HepG2 (cell line): ENCODE results near the gene MIGA2. TPM values are rescaled to one million over a fixed set of nuclear protein-coding genes. Genes with fewer than 3 reads are reported as not detected.
"Not testable (repeated sequence)": the region's sequence is repeated elsewhere in the genome, so short reads cannot be mapped to it uniquely, and the experiment has no call there.

ENCODE experiments used
- ATAC-seq: fragments of 200-7000 bp; cut with Tn5 transposase; 3 replicates; pipeline ENCODE4 v1.9.1; 2020; ENCODE audit warnings: mild to moderate bottlenecking, moderate library complexity
- BruUV-seq: library from RNA; stranded (reverse); fragments of 400-500 nt; replicated peaks from 2 replicates; lab custom pipeline; 2021; lab: Mats Ljungman, UMichigan
- CTCF ChIA-PET: fragments of 300-600 bp; formaldehyde crosslinking; extraction: SDS; loops from one replicate; lab custom pipeline; 2021; ENCODE audit warnings: low total read pairs, inconsistent platforms, low intra/inter-chr PET ratio; lab: Yijun Ruan, JAX
- POLR2A ChIA-PET: fragments of 350-600 bp; sonication (Branson Sonifier 250); formaldehyde crosslinking; loops from one replicate; lab custom pipeline; 2020; ENCODE audit warnings: antibody characterized with exemption, inconsistent platforms; lab: Yijun Ruan, JAX
- DNase-seq: peaks from one replicate; pipeline ENCODE4 v3.0.0-alpha.2; 2015; ENCODE audit warnings: low spot score
- FAIRE-seq: peaks from 3 replicates; lab custom pipeline; 2011; peaks lifted over from hg19 to GRCh38; lab: Jason Lieb, UNC
- H2AFZ ChIP-seq: one replicate; pipeline ENCODE4 v1.6.1; 2011; ENCODE audit warnings: low read length, inconsistent platforms
- H3K27ac ChIP-seq: fragments of 300-600 bp; 3 replicates; pipeline ENCODE4 v1.8.0; 2011; ENCODE audit warnings: mixed run types, mild to moderate bottlenecking, mixed read lengths, low read length, inconsistent platforms; ENCODE audit not compliant: insufficient read depth; ENCODE audit errors: extremely low read length
- H3K27me3 ChIP-seq, 2 experiments: fragments of 200-600 bp in 1 of 2; 2 replicates in 1 of 2; 3 replicates in 1 of 2; pipeline versions ENCODE4 v1.6.0 to v1.8.0; 2011; ENCODE audit warnings: low read length in 2 of 2, mild to moderate bottlenecking in 2 of 2, moderate library complexity in 2 of 2, inconsistent platforms in 1 of 2; ENCODE audit not compliant: insufficient read depth in 2 of 2, control insufficient read depth in 1 of 2
- H3K36me3 ChIP-seq, 2 experiments: fragments of 200-600 bp in 1 of 2; replicated peaks in 1 of 2; 2 replicates in 1 of 2; 3 replicates in 1 of 2; pipeline versions ENCODE4 v1.5.1 to v1.8.0; 2011; ENCODE audit warnings: low read length in 2 of 2, inconsistent platforms in 1 of 2; ENCODE audit not compliant: insufficient read depth in 2 of 2, control insufficient read depth in 1 of 2
- H3K4me1 ChIP-seq: 2 replicates; pipeline ENCODE4 v1.5.1; 2012; ENCODE audit warnings: low read length, inconsistent platforms; ENCODE audit not compliant: insufficient read depth
- H3K4me2 ChIP-seq: 2 replicates; pipeline ENCODE4 v1.6.0; 2011; ENCODE audit warnings: low read depth, low read length, inconsistent platforms
- H3K4me3 ChIP-seq, 3 experiments: fragments of 200-600 bp in 1 of 3; sonication (generic), shearing (Covaris generic) in 1 of 3; replicated peaks in 1 of 3; 2 replicates each; pipeline ENCODE4 v1.5.1; 2011 to 2016; ENCODE audit warnings: low read length in 3 of 3, inconsistent platforms in 2 of 3, low read depth in 2 of 3, mild to moderate bottlenecking in 2 of 3, control low read depth in 1 of 3, mixed read lengths in 1 of 3; ENCODE audit not compliant: insufficient read depth in 1 of 3
- H3K79me2 ChIP-seq: one replicate; pipeline ENCODE4 v1.6.1; 2011; ENCODE audit warnings: low read length, inconsistent platforms; ENCODE audit not compliant: insufficient read depth
- H3K9ac ChIP-seq: 2 replicates; pipeline ENCODE4 v1.6.0; 2011; ENCODE audit warnings: mild to moderate bottlenecking, low read depth, low read length, inconsistent platforms; ENCODE audit not compliant: insufficient read depth
- H3K9me3 ChIP-seq: 2 replicates; pipeline ENCODE4 v1.5.1; 2012; ENCODE audit warnings: mild to moderate bottlenecking, low read length
- H4K20me1 ChIP-seq: 2 replicates; pipeline ENCODE4 v1.6.0; 2011; ENCODE audit warnings: inconsistent platforms, mild to moderate bottlenecking, low read length, moderate library complexity; ENCODE audit not compliant: insufficient read depth
- ZBTB38 ChIP-seq: sonication (generic); formaldehyde crosslinking; IDR thresholded peaks from 2 replicates; pipeline ENCODE4 v1.5.1; 2020; ENCODE audit warnings: mild to moderate bottlenecking, missing genetic modification reagents
- ZNF770 ChIP-seq: sonication (generic); formaldehyde crosslinking; IDR thresholded peaks from 2 replicates; pipeline ENCODE4 v1.5.0; 2020; ENCODE audit warnings: mild to moderate bottlenecking, missing genetic modification reagents
- WGBS: methylation state at CpG from one replicate; pipeline ENCODE4 v1.1.6; 2017; ENCODE audit warnings: low lambda C conversion rate; 5-methylcytosine and 5-hydroxymethylcytosine counted together
- in situ Hi-C: cut with HindIII; loops from 2 replicates; pipeline ENCODE4 v1.10.0; 2017; ENCODE audit warnings: low pct_unique_long_range_greater_than_20kb; ENCODE audit not compliant: extremely low pct_ligation_motif_present
- intact Hi-C: fragments of 100-400 bp; cut with micrococcal nuclease; formaldehyde crosslinking; loops from one replicate; pipeline ENCODE4 v1.10.0; 2022; ENCODE audit not compliant: unreplicated experiment
- polyA plus RNA-seq, 8 experiments: library from polyadenylated mRNA; depleted of rRNA in 3 of 8; stranded (reverse) in 7 of 8; unstranded in 1 of 8; fragments of >200 nt; fragmentation: Illumina TruSeq in 4 of 8; extraction: Trizol in 4 of 8; gene quantifications; 2 replicates each; pipeline versions ENCODE4 v1.2.1 to v1.2.3, GENCODE V29; 2011 to 2016; ENCODE audit warnings: low read depth in 4 of 8, missing spikeins in 1 of 8, mixed read lengths in 1 of 8; ENCODE audit not compliant: insufficient read depth in 1 of 8
- total RNA-seq, 5 experiments: library from RNA; depleted of rRNA; stranded (reverse); fragments of >200 nt; fragmentation: Illumina TruSeq; extraction: Trizol; gene quantifications; 2 replicates each; pipeline ENCODE4 v1.2.3, GENCODE V29; 2016; ENCODE audit warnings: low read depth in 1 of 5
- TF ChIP-seq, protein P1 (sequence below): IDR thresholded peaks from 2 replicates; pipeline ENCODE4 v1.6.1; 2018; ENCODE audit warnings: missing genetic modification reagents

Gene MIGA2
- total and polyA plus RNA-seq, 2 of the 13 experiments (the other 11 are each of a cell fraction or from before 2014, with no cell fraction given) = 10.8 to 17.1 TPM

DNA sequence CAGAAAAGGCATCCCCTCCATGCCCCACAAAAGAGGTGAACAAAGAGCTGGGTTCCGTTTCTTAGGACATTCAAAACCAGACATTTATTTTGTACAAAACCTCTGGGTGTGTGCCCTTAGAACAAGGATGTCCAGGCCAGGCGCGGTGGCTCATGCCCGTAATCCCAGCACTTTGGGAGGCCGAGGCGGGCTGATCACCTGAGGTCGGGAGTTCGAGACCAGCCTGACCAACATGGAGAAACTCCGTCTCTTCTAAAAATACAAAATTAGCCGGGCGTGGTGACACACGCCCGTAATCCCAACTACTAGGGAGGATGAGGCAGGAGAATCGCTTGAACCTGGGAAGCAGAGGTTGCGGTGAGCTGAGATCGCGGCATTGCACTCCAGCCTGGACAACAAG, 76.1 kb downstream of the MIGA2 start:
- H2AFZ ChIP-seq, CTCF ChIA-PET, H3K36me3 ChIP-seq, intact Hi-C loops, H4K20me1 ChIP-seq, in situ Hi-C loops, ATAC-seq, H3K9me3 ChIP-seq, FAIRE-seq: not testable (repeated sequence)
- POLR2A ChIA-PET = interaction anchor here (1.6 kb wide), 1 partner anchor 11 kb away, joined by 3 read pairs; no protein-coding TSS in a partner anchor
- H3K4me1 ChIP-seq = peaks cover 44% of the 10 kb centered on the region
- peak overlapping the region; percentile 97 for H3K27ac ChIP-seq
- WGBS = 96% methylated on average over 10 of the region's 17 CpGs
- H3K79me2 ChIP-seq = peaks cover 44% of the 10 kb centered on the region
- H3K4me3 ChIP-seq = peak overlapping the region; percentile 87 to 98 (median 98)
- peak overlapping the region; percentile 100 for H3K4me2 ChIP-seq
- peak overlapping the region; percentile 88 for H3K9ac ChIP-seq
- peak; percentile 83 for TF ChIP-seq ZBTB38 (CRISPR knock-in tag)
- TF ChIP-seq, all 625 proteins: peak for 1; not testable (repeated sequence) for 624
- H3K27me3 ChIP-seq, DNase-seq, BruUV-seq: not testable (repeated sequence)

GRCh38 chr9:129113645-129114304, 77.3 kb downstream of the MIGA2 start:
- intact Hi-C loops = no loop called here
- peaks cover 49% of the 10 kb centered on the region for H3K79me2 ChIP-seq
- POLR2A ChIA-PET = no interaction called here
- BruUV-seq = no TSS peak
- H3K4me1 ChIP-seq = peaks cover 41% of the 10 kb centered on the region
- DNase-seq (no peak), ATAC-seq (no peak), FAIRE-seq (no peak)
- H3K27me3 ChIP-seq = no peaks in the 10 kb centered on the region; a peak in 1 of 5 replicates
- peaks cover 0 to 1% of the 10 kb centered on the region in 2 experiments; a peak in 1 of 5 replicates for H3K36me3 ChIP-seq
- H3K4me3 ChIP-seq = no peak overlapping the region
- no peaks in the 10 kb centered on the region for H3K9me3 ChIP-seq
- no peak overlapping the region for H2AFZ ChIP-seq
- no peak overlapping the region for H3K9ac ChIP-seq
- TF ChIP-seq, protein P1, sequence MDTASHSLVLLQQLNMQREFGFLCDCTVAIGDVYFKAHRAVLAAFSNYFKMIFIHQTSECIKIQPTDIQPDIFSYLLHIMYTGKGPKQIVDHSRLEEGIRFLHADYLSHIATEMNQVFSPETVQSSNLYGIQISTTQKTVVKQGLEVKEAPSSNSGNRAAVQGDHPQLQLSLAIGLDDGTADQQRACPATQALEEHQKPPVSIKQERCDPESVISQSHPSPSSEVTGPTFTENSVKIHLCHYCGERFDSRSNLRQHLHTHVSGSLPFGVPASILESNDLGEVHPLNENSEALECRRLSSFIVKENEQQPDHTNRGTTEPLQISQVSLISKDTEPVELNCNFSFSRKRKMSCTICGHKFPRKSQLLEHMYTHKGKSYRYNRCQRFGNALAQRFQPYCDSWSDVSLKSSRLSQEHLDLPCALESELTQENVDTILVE (CRISPR knock-in tag) = no peak
- 0 out of 2 replicates have a peak, but pooled peaks have one; percentile 10 for TF ChIP-seq ZNF770 (CRISPR knock-in tag)
- peak overlapping the region; percentile 20; the same call in 1 of the 2 replicates for H3K4me2 ChIP-seq
- no peak overlapping the region for H3K27ac ChIP-seq
- H4K20me1 ChIP-seq = 0 out of 2 replicates have a peak, but pooled peaks cover 5% of the 10 kb centered on the region
- in situ Hi-C loops = no loop called here
- 91% methylated on average over 17 of the region's 17 CpGs for WGBS
- CTCF ChIA-PET = no interaction called here
